Nephron progenitor cell (in vitro differentiated cells): ENCODE data around the gene CCDC9B.

Source experiments
- DNase-seq: peaks from one replicate; pipeline ENCODE4 v3.0.0; 2021
- H3K27ac Mint-ChIP-seq: 2 replicates; pipeline ENCODE4 v1.8.0; 2021; ENCODE audit warnings: mild to moderate bottlenecking, moderate library complexity, mixed read lengths
- H3K27me3 Mint-ChIP-seq: 2 replicates; pipeline ENCODE4 v1.8.0; 2021; ENCODE audit warnings: mild to moderate bottlenecking, low read depth, mixed read lengths; ENCODE audit not compliant: poor library complexity
- H3K36me3 Mint-ChIP-seq: 2 replicates; pipeline ENCODE4 v1.8.0; 2021; ENCODE audit warnings: low read depth, mixed read lengths
- H3K4me1 Mint-ChIP-seq: 2 replicates; pipeline ENCODE4 v1.8.0; 2021; ENCODE audit warnings: mixed read lengths
- H3K4me3 Mint-ChIP-seq: 2 replicates; pipeline ENCODE4 v1.8.0; 2021; ENCODE audit warnings: mild to moderate bottlenecking, moderate library complexity, mixed read lengths
- H3K9me3 Mint-ChIP-seq: 2 replicates; pipeline ENCODE4 v1.8.0; 2021; ENCODE audit warnings: mild to moderate bottlenecking, moderate library complexity, mixed read lengths
- TF ChIP-seq, protein P1 (sequence below): fragments of 200-600 bp; sonication (generic); IDR thresholded peaks from 2 replicates; pipeline ENCODE4 v1.5.0; 2021; ENCODE audit warnings: antibody characterized with exemption

Gene CCDC9B

DNA sequence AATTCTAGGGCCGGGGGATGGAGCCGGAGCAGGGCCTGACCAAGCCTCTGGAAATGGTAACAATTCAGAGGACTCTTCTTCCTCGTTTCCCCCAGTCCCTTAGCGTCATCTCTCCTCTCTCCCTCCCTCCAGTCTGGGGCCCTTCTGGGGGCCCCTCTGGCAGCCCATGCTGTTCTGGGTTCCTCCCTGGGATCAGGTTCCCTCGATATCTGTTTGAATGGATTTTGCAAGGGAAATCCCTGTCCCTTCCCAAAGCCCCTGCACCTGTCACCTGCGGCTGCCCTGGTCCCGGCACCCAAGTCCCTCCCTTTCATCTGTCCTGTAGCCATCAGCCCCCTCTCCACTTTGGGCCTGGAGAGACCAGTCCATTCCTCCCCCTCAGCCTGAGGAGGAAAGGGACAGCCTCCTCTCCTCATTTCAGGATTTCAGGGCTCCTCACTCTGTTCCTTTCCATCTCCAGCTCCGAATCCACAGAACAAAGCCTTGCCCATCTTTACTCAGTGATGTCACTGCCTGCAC is 31.3 kb downstream of the CCDC9B start:
- H3K4me1 Mint-ChIP-seq, result peaks cover 39% of the 10 kb centered on the region
- TF ChIP-seq, protein P1, sequence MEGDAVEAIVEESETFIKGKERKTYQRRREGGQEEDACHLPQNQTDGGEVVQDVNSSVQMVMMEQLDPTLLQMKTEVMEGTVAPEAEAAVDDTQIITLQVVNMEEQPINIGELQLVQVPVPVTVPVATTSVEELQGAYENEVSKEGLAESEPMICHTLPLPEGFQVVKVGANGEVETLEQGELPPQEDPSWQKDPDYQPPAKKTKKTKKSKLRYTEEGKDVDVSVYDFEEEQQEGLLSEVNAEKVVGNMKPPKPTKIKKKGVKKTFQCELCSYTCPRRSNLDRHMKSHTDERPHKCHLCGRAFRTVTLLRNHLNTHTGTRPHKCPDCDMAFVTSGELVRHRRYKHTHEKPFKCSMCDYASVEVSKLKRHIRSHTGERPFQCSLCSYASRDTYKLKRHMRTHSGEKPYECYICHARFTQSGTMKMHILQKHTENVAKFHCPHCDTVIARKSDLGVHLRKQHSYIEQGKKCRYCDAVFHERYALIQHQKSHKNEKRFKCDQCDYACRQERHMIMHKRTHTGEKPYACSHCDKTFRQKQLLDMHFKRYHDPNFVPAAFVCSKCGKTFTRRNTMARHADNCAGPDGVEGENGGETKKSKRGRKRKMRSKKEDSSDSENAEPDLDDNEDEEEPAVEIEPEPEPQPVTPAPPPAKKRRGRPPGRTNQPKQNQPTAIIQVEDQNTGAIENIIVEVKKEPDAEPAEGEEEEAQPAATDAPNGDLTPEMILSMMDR, result no peak
- peaks cover 66% of the 10 kb centered on the region for H3K27me3 Mint-ChIP-seq
- no peaks in the 10 kb centered on the region for H3K36me3 Mint-ChIP-seq
- peak overlapping the region; percentile 68 for H3K4me3 Mint-ChIP-seq
- DNase-seq, result no peak
- H3K27ac Mint-ChIP-seq, result no peak overlapping the region
- H3K9me3 Mint-ChIP-seq, result no peaks in the 10 kb centered on the region

DNA sequence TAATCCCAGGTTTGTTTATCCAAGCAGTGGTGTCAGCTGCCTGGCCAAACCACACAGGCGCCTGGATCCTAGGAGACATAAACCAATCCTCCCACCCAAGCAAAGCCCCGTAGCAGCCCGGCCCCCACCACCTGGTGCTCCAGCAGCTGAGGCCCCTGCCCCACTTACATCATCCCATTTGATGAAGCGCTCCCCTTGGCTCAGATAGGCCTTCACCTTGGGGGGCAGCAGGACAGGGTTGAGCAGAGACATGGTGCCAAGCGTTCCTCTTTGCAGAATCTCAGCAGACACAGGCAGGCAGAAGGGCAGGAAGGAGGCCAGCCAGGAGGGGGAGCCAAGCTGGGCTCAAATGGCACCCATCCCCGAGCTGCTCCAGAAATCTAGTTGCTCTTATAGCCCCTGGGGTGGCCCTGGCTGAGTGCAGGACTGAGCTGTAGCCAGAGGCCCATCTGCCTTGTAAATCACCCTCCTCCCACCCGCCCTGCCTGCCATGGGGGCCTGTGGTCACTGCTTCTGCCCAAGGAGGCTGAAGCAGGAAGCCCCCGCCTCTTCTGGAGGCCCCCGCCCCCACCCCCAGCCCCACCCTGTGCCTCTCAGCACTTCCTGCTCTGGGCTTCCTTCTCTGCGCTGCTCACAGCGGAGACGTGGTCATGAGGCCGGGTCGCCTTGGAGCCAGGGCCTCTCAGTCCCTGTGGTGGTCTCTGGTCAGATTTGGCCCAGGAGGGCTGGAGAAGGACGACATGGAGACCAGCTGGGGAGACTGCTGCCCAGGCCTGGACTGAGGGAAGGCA is 33.1 kb downstream of the CCDC9B start, which contains the start of gene PLCB2:
TSS of gene PLCB2 (minus strand) at position 515 of the 791 bp plus-strand sequence. CDS start at position 252, 263 bp downstream.
- TF ChIP-seq, protein P1, result no peak

DNA sequence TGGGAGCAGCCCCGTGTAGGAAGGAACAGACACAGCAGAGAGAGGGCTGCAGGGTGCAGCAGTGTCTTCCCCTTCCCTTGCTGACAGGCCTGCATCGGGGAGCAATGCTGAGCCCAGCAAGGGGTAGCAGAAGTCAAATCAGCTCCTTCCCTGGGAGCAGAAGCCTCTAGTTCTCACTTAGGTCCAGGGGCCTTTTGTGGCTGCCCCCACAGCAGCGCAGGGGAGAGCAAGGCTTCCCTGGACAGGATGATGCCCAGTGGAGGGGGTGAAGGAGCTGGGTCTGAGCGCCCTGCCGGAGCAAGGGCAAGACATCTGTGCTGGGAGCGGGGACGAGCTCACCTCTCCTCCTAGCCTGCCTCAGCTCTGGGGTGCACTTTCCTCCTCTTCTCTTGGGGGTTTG is 33.8 kb downstream of the CCDC9B start:
- Mint-ChIP-seq H3K4me3 (peak overlapping the region; percentile 45), H3K27ac (no peak overlapping the region), H3K4me1 (peaks cover 40% of the 10 kb centered on the region), H3K27me3 (peaks cover 54% of the 10 kb centered on the region), H3K36me3 (no peaks in the 10 kb centered on the region), H3K9me3 (no peaks in the 10 kb centered on the region)
- no peak for DNase-seq
- TF ChIP-seq, protein P1, result no peak

More for the DNA sequence above, 33.1 kb downstream of the CCDC9B start, which contains the start of gene PLCB2:
- DNase-seq, result peak; percentile 61
- H3K27ac Mint-ChIP-seq, result no peak within 1 kb of the TSS
- H3K27me3 Mint-ChIP-seq, result peaks cover 61% of the 10 kb centered on the region
- peaks cover 39% of the 10 kb centered on the region for H3K4me1 Mint-ChIP-seq
- no peaks in the 10 kb centered on the region for H3K36me3 Mint-ChIP-seq
- no peaks in the 10 kb centered on the region for H3K9me3 Mint-ChIP-seq
- peak within 1 kb of the TSS; percentile 45 for H3K4me3 Mint-ChIP-seq

DNA sequence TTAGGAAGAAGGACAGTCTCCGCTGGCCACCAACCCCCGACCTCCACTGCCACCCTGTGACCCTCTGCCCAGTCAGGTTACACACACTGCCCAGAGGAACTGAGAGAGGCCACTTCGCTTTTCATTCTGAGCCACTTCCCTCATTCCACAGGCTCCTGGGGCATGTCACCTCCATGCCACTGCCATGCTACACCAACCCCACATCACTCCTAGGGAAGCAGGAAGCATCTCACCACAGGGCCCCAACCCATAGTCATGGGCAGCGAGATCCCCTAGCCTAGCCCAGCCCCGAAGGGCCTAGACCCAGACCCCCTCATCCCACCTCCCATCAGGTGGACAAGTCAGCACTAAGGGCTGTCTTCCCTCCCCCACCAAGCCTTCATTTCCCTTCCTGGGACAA is 34.4 kb downstream of the CCDC9B start:
- TF ChIP-seq, protein P1, result no peak
- H3K36me3 Mint-ChIP-seq, result no peaks in the 10 kb centered on the region
- peaks cover 45% of the 10 kb centered on the region for H3K4me1 Mint-ChIP-seq
- no peak for DNase-seq
- H3K27ac Mint-ChIP-seq, result no peak overlapping the region
- H3K4me3 Mint-ChIP-seq, result no peak overlapping the region
- no peaks in the 10 kb centered on the region for H3K9me3 Mint-ChIP-seq
- H3K27me3 Mint-ChIP-seq, result peaks cover 49% of the 10 kb centered on the region

DNA sequence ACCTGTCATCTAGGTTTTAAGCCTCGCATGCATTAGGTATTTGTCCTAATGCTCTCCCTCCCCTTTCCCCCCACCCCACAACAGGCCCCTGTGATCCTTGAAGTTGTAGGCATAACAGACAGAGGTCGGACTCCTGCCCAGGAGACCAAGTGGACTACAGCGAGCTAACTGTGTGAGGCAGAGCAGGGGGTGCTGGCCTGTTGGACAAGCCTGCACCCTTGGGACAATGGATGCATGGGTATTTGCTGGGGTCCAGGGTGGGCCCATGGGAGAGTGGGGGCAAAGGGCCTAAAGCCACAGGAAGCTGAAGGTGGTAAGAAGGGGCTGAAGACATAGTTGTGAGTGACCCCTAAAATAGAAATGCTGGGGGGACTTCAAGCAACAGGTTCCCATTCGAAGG is 35.5 kb downstream of the CCDC9B start:
- Mint-ChIP-seq H3K27me3 (peaks cover 41% of the 10 kb centered on the region), H3K27ac (no peak overlapping the region), H3K4me1 (peaks cover 47% of the 10 kb centered on the region), H3K36me3 (no peaks in the 10 kb centered on the region), H3K4me3 (no peak overlapping the region), H3K9me3 (peaks cover 5% of the 10 kb centered on the region)
- TF ChIP-seq, protein P1, result no peak
- DNase-seq, result no peak
